Measurements from ENCODE around the gene AZU1.

DNA sequence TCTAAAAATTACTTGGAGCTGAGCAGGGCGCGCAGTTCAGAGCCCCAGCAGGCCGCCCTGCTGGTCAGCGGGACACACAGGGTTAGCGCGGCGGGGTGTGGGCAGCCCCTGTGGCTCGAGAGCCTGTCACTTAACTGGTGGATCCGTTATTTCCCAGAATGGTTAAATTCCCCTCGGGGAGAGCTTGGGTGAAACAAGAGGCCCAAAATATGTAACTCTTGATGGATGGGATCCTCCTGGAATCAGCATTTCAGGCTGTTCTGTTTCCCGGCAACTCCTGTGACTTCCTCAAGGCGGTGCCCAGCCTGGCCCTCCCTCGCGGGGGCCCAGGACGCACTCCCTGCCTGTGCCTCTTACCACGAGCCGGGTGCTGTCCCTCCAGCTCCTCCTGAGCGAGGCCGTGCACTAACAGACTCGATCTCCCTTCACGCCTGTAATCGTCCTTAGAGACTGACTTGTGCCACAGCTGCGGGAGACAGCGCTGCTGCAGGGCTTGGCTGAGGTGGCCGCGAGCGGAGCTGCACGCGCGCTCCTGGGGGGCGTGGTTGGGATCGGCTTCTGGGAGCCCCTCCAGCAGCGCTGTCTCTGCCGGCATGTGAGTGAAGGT, 20.7 kb upstream of the AZU1 start:
- TF ChIP-seq POLR2AphosphoS5 (IDR thresholded peaks at IDR 0.05; ENCODE audit: low read depth, low read length): peak; percentile 32; the same call in 1 of the 2 replicates
- TF ChIP-seq, protein P1, sequence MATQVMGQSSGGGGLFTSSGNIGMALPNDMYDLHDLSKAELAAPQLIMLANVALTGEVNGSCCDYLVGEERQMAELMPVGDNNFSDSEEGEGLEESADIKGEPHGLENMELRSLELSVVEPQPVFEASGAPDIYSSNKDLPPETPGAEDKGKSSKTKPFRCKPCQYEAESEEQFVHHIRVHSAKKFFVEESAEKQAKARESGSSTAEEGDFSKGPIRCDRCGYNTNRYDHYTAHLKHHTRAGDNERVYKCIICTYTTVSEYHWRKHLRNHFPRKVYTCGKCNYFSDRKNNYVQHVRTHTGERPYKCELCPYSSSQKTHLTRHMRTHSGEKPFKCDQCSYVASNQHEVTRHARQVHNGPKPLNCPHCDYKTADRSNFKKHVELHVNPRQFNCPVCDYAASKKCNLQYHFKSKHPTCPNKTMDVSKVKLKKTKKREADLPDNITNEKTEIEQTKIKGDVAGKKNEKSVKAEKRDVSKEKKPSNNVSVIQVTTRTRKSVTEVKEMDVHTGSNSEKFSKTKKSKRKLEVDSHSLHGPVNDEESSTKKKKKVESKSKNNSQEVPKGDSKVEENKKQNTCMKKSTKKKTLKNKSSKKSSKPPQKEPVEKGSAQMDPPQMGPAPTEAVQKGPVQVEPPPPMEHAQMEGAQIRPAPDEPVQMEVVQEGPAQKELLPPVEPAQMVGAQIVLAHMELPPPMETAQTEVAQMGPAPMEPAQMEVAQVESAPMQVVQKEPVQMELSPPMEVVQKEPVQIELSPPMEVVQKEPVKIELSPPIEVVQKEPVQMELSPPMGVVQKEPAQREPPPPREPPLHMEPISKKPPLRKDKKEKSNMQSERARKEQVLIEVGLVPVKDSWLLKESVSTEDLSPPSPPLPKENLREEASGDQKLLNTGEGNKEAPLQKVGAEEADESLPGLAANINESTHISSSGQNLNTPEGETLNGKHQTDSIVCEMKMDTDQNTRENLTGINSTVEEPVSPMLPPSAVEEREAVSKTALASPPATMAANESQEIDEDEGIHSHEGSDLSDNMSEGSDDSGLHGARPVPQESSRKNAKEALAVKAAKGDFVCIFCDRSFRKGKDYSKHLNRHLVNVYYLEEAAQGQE (IDR thresholded peaks at IDR 0.05; ENCODE audit: insufficient read depth in 1 of 2, low read depth in 2 of 2, low read length in 2 of 2): no peak
- TF ChIP-seq SIN3A (IDR thresholded peaks at IDR 0.05; ENCODE audit: borderline replicate concordance, insufficient read depth, low read length): no peak
- TF ChIP-seq TAF1 (IDR thresholded peaks at IDR 0.05; ENCODE audit: borderline replicate concordance, insufficient read depth, low read length): no peak
